OCI-LY3 (cell line): ENCODE measurements around the gene INPP5J.
"Not testable (repeated sequence)": the region's sequence is repeated elsewhere in the genome, so short reads cannot be mapped to it uniquely, and the experiment has no call there.

Source experiments
- H2AFZ ChIP-seq: fragments of 200-600, 300-600 bp; shearing (Covaris generic); 2 replicates; pipeline ENCODE4 v1.6.0; 2014; ENCODE audit warnings: antibody characterized with exemption, low read depth, low read length
- H3K27ac ChIP-seq: fragments of 200-600, 300-600 bp; sonication (generic); 2 replicates; pipeline ENCODE4 v1.5.1; 2014; ENCODE audit warnings: mild to moderate bottlenecking, low read length, moderate library complexity, mixed read lengths
- H3K27me3 ChIP-seq: fragments of 200-600, 300-600 bp; sonication (generic); 2 replicates; pipeline ENCODE4 v1.6.1; 2014; ENCODE audit warnings: low read depth, low read length, mixed read lengths
- H3K36me3 ChIP-seq: fragments of 200-600, 300-600 bp; sonication (generic); replicated peaks from 2 replicates; pipeline ENCODE3; 2014; ENCODE audit warnings: low read depth, low read length, mixed read lengths
- H3K4me1 ChIP-seq: fragments of 300-600, 200-600 bp; sonication (generic); 2 replicates; pipeline ENCODE4 v1.6.1; 2014; ENCODE audit warnings: low read length, mixed read lengths
- H3K4me2 ChIP-seq: fragments of 200-600, 300-600 bp; sonication (generic); 2 replicates; pipeline ENCODE4 v1.6.1; 2014; ENCODE audit warnings: low read length, mixed read lengths
- H3K4me3 ChIP-seq: fragments of 300-600, 200-600 bp; sonication (generic); 2 replicates; pipeline ENCODE4 v1.5.1; 2014; ENCODE audit warnings: antibody characterized with exemption, mild to moderate bottlenecking, low read length, moderate library complexity
- H3K79me2 ChIP-seq: fragments of 300-600, 200-600 bp; shearing (Covaris generic); 2 replicates; pipeline ENCODE4 v1.6.1; 2014; ENCODE audit warnings: mild to moderate bottlenecking, low read length, mixed read lengths
- H3K9ac ChIP-seq: fragments of 300-600, 200-600 bp; shearing (Covaris generic); 2 replicates; pipeline ENCODE4 v1.6.0; 2014; ENCODE audit warnings: mild to moderate bottlenecking, low read length, moderate library complexity
- H3K9me3 ChIP-seq: fragments of 200-600, 300-600 bp; shearing (Covaris generic); 2 replicates; pipeline ENCODE4 v1.6.1; 2014; ENCODE audit warnings: low read length, mixed read lengths; ENCODE audit not compliant: insufficient read depth
- H4K20me1 ChIP-seq: fragments of 200-600, 300-600 bp; sonication (generic); 2 replicates; pipeline ENCODE4 v1.6.1; 2016; ENCODE audit warnings: low read length, mixed read lengths; ENCODE audit not compliant: insufficient read depth
- EZH2phosphoT487 ChIP-seq: fragments of 200-600 bp; shearing (Covaris generic); IDR thresholded peaks from 2 replicates; pipeline ENCODE4 v1.6.1; 2018; ENCODE audit warnings: antibody characterized with exemption, mixed run types, low read depth
- TF ChIP-seq, protein P1 (sequence below): fragments of 200-600, 300-600 bp; sonication (generic); IDR thresholded peaks from 2 replicates; pipeline ENCODE4 v1.5.1; 2014; ENCODE audit warnings: antibody characterized with exemption, low read length, low read depth

INPP5J gene, protein sequence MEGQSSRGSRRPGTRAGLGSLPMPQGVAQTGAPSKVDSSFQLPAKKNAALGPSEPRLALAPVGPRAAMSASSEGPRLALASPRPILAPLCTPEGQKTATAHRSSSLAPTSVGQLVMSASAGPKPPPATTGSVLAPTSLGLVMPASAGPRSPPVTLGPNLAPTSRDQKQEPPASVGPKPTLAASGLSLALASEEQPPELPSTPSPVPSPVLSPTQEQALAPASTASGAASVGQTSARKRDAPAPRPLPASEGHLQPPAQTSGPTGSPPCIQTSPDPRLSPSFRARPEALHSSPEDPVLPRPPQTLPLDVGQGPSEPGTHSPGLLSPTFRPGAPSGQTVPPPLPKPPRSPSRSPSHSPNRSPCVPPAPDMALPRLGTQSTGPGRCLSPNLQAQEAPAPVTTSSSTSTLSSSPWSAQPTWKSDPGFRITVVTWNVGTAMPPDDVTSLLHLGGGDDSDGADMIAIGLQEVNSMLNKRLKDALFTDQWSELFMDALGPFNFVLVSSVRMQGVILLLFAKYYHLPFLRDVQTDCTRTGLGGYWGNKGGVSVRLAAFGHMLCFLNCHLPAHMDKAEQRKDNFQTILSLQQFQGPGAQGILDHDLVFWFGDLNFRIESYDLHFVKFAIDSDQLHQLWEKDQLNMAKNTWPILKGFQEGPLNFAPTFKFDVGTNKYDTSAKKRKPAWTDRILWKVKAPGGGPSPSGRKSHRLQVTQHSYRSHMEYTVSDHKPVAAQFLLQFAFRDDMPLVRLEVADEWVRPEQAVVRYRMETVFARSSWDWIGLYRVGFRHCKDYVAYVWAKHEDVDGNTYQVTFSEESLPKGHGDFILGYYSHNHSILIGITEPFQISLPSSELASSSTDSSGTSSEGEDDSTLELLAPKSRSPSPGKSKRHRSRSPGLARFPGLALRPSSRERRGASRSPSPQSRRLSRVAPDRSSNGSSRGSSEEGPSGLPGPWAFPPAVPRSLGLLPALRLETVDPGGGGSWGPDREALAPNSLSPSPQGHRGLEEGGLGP

DNA sequence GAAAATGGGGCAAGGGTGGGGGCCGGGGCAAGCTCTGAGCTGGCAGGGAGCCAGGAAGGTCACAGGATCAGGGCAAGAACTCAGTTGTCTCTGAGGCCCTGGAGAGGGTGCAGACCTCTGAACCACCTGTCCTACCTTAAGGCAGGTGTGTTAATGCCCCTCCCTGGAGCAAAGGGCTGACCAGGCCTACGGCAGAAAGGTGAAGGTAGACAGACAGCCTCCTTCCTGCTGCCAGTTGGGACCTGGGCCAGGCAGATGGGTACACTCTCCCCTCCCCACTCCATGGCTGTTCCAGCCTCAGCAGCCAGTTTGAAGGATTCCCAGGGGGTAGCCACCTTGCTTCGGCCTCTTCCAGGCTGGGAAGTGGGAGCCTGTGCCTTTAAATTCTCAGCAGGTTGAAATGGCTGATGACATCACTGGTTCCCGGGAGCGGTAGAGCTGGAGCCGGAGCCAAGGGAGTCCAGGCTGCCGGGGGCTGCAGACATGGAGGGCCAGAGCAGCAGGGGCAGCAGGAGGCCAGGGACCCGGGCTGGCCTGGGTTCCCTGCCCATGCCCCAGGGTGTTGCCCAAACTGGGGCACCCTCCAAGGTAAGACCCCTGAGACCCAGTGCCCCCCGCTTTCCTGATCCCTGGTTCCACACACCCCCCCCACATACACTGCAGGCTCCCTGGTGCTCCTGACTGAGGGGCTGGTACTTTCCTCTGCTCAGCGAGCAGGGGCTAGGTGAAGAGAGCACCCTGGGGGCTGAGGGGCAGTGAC, at the start of gene INPP5J:
Gene INPP5J, plus strand, starts transcription at position 435 of the 760 bp plus-strand sequence. Its CDS starts 49 bp downstream, at position 484.
- no peaks in the 10 kb centered on the region for H3K36me3 ChIP-seq
- TF ChIP-seq, protein P1, sequence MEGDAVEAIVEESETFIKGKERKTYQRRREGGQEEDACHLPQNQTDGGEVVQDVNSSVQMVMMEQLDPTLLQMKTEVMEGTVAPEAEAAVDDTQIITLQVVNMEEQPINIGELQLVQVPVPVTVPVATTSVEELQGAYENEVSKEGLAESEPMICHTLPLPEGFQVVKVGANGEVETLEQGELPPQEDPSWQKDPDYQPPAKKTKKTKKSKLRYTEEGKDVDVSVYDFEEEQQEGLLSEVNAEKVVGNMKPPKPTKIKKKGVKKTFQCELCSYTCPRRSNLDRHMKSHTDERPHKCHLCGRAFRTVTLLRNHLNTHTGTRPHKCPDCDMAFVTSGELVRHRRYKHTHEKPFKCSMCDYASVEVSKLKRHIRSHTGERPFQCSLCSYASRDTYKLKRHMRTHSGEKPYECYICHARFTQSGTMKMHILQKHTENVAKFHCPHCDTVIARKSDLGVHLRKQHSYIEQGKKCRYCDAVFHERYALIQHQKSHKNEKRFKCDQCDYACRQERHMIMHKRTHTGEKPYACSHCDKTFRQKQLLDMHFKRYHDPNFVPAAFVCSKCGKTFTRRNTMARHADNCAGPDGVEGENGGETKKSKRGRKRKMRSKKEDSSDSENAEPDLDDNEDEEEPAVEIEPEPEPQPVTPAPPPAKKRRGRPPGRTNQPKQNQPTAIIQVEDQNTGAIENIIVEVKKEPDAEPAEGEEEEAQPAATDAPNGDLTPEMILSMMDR = no peak
- no peak for TF ChIP-seq EZH2phosphoT487
- H3K4me1 ChIP-seq = peaks cover 2% of the 10 kb centered on the region; the same call in 1 of the 2 replicates
- no peak within 1 kb of the TSS for H3K4me3 ChIP-seq
- no peak within 1 kb of the TSS for H3K9ac ChIP-seq
- H3K9me3 ChIP-seq = no peaks in the 10 kb centered on the region
- no peaks in the 10 kb centered on the region for H4K20me1 ChIP-seq
- H3K4me2 ChIP-seq = no peak within 1 kb of the TSS
- no peaks in the 10 kb centered on the region for H3K79me2 ChIP-seq
- H3K27me3 ChIP-seq = no peaks in the 10 kb centered on the region
- no peak within 1 kb of the TSS for H3K27ac ChIP-seq
- H2AFZ ChIP-seq = no peak within 1 kb of the TSS; the same call in 1 of the 2 replicates

DNA sequence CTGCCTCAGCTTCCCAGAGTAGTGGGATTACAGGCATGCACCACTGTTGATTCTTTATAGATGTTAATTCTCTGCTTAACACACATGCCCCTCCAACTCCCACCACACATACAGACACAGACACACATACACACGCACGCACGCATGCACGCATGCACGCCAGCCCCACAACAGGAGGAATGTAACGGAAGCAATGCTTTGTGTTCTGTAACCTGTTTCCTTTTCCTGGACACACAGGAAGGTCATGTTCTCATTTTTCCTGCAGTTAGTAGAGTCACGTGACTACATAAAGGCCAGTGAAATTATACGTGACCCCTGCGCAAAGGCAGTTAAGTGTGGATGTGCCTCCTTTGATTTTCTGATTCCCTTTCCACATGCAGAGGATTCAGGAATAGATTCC, 49.6 kb upstream of the INPP5J start:
- not testable (repeated sequence) for H3K4me3 ChIP-seq, H3K27me3 ChIP-seq, H3K4me2 ChIP-seq, H3K36me3 ChIP-seq, H3K79me2 ChIP-seq, H3K4me1 ChIP-seq, H3K9me3 ChIP-seq, H3K9ac ChIP-seq, H3K27ac ChIP-seq, H4K20me1 ChIP-seq, H2AFZ ChIP-seq

DNA sequence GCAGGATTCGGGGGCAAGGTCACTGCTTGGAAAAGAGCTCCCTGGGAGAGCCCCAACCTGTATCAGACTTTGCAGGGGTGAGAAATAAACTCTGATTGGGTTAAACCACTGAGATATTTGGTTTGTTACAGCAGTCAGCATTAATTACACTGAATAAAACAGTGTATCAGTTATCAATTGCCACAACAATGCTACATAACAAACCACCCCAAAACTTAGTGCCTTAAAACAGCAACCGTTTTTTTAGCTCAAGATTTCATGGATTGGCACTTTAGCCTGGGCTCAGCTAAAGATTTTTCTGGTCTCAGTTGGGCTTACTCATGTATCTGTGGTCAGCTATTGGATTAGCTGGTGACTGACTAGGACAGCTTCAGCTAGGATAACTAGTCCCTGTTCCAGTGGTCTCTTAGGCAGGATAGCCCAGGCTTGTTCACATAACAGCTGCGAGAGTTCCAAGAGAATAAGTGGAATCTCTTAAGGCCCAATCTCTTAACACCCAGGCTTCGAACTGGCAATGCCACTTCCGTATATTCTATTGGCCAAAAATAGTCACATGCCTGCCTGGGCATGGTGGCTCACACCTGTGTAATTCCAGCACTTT, 49.1 kb upstream of the INPP5J start:
- H2AFZ ChIP-seq, H3K36me3 ChIP-seq, H3K27me3 ChIP-seq, H3K4me2 ChIP-seq, H3K4me1 ChIP-seq, H3K79me2 ChIP-seq, H3K9ac ChIP-seq, H3K27ac ChIP-seq, H3K9me3 ChIP-seq, H3K4me3 ChIP-seq, H4K20me1 ChIP-seq: not testable (repeated sequence)

DNA sequence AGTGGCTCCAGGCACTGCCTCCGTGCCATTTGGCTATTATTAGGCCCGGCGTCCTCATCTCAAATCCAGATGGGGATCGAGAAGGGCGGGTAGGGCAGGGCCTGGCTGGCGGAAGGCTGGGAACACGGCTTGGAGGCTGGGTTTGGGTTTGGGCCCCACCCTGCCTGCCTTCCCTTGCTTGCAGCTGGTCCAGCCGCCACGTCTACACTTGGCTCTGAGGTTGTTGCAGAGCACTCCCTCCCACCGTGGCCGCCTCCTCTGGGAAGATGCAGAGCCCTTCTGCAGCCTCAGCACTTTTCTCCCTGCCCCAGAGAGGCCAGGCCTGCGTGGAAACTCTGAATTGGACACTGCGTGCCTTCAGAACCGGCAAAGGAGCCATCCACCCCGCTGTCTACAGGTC, 46.8 kb upstream of the INPP5J start:
- TF ChIP-seq, protein P1 = no peak
- TF ChIP-seq EZH2phosphoT487 = no peak
- no peak overlapping the region for H3K9ac ChIP-seq
- no peak overlapping the region for H2AFZ ChIP-seq
- no peaks in the 10 kb centered on the region for H3K79me2 ChIP-seq
- H3K4me1 ChIP-seq = peaks cover 4% of the 10 kb centered on the region
- no peaks in the 10 kb centered on the region for H3K27me3 ChIP-seq
- H4K20me1 ChIP-seq = no peaks in the 10 kb centered on the region
- H3K27ac ChIP-seq = no peak overlapping the region
- H3K36me3 ChIP-seq = no peaks in the 10 kb centered on the region
- H3K4me3 ChIP-seq = no peak overlapping the region
- H3K9me3 ChIP-seq = no peaks in the 10 kb centered on the region
- H3K4me2 ChIP-seq = no peak overlapping the region
